Lung (tissue), 12 donors: Measurements from ENCODE around the gene NPM3. TPM values are rescaled to one million over a fixed set of nuclear protein-coding genes. Genes with fewer than 3 reads are reported as not detected.

Experiments
- ATAC-seq: fragments of 200-7000 bp; cut with Tn5 transposase; one replicate; pipeline ENCODE4 v1.9.1; 2020; ENCODE audit warnings: moderate number of reproducible peaks; ENCODE audit not compliant: insufficient read depth, low FRiP score
- DNase-seq, 3 donors: peaks; one replicate each; pipeline ENCODE4 v3.0.0-alpha.2; 2013 to 2017
- H3K27ac ChIP-seq, 2 donors: one replicate each; pipeline ENCODE4 v1.5.1; 2013; ENCODE audit warnings: mild to moderate bottlenecking in 2 of 2, moderate library complexity in 2 of 2, control low read depth in 1 of 2, inconsistent platforms in 1 of 2, low read depth in 1 of 2, low read length in 1 of 2
- H3K27me3 ChIP-seq, 3 donors: one replicate each; pipeline ENCODE4 v1.5.1; 2013; ENCODE audit warnings: low read length in 2 of 3; ENCODE audit not compliant: control insufficient read depth in 3 of 3, insufficient read depth in 3 of 3
- H3K36me3 ChIP-seq, 4 donors: one replicate each; pipeline ENCODE4 v1.5.1; 2013; ENCODE audit warnings: low read length in 4 of 4, mild to moderate bottlenecking in 1 of 4, moderate library complexity in 1 of 4; ENCODE audit not compliant: control insufficient read depth in 4 of 4, insufficient read depth in 4 of 4
- H3K4me1 ChIP-seq, 5 donors: one replicate each; pipeline ENCODE4 v1.5.1; 2013; ENCODE audit warnings: low read length in 5 of 5, mild to moderate bottlenecking in 2 of 5, moderate library complexity in 1 of 5; ENCODE audit not compliant: control insufficient read depth in 5 of 5, insufficient read depth in 5 of 5
- H3K4me3 ChIP-seq: one replicate; pipeline ENCODE4 v1.5.1; 2013; ENCODE audit warnings: mild to moderate bottlenecking, control low read depth, moderate library complexity
- H3K9ac ChIP-seq, 2 donors: one replicate each; pipeline ENCODE4 v1.5.1; 2013; ENCODE audit warnings: low read length in 2 of 2, control low read depth in 1 of 2; ENCODE audit not compliant: insufficient read depth in 1 of 2
- H3K9me3 ChIP-seq, 4 donors: one replicate each; pipeline ENCODE4 v1.5.1; 2013; ENCODE audit warnings: low read length in 3 of 4, mild to moderate bottlenecking in 1 of 4, moderate library complexity in 1 of 4; ENCODE audit not compliant: control insufficient read depth in 4 of 4, insufficient read depth in 3 of 4
- WGBS, 2 donors: extraction: QIAGEN DNeasy Blood & Tissue Kit; methylation state at CpG; one replicate each; pipeline ENCODE4 v1.1.7; 2013; 5-methylcytosine and 5-hydroxymethylcytosine counted together
- polyA plus RNA-seq, 2 donors: library from polyadenylated mRNA; stranded (reverse); fragments of 200-250 nt; gene quantifications; one replicate each; pipeline ENCODE4 v1.2.1, GENCODE V29; 2013
- total RNA-seq, 2 donors: library from RNA; depleted of rRNA in 1 of 2; stranded (reverse); fragments of >200 nt in 1 of 2; gene quantifications; one replicate each; pipeline ENCODE4 v1.2.1, GENCODE V29; 2014 to 2021
- TF ChIP-seq, protein P1 (sequence below): IDR thresholded peaks from 2 replicates; pipeline ENCODE4 v1.5.1; 2012; ENCODE audit warnings: mild to moderate bottlenecking; ENCODE audit errors: control extremely low read depth, extremely low read depth
- donor health status: control.
- donor health status: control.
- donor health status: Bipolar disorder and iron deficiency.
- donor health status: healthy.
- donor health status: DM: yes; HTN: yes; CAD: no.

NPM3 gene
- total and polyA plus RNA-seq, 4 donors, result 18.1 to 36.3 (median 24.2) TPM

DNA sequence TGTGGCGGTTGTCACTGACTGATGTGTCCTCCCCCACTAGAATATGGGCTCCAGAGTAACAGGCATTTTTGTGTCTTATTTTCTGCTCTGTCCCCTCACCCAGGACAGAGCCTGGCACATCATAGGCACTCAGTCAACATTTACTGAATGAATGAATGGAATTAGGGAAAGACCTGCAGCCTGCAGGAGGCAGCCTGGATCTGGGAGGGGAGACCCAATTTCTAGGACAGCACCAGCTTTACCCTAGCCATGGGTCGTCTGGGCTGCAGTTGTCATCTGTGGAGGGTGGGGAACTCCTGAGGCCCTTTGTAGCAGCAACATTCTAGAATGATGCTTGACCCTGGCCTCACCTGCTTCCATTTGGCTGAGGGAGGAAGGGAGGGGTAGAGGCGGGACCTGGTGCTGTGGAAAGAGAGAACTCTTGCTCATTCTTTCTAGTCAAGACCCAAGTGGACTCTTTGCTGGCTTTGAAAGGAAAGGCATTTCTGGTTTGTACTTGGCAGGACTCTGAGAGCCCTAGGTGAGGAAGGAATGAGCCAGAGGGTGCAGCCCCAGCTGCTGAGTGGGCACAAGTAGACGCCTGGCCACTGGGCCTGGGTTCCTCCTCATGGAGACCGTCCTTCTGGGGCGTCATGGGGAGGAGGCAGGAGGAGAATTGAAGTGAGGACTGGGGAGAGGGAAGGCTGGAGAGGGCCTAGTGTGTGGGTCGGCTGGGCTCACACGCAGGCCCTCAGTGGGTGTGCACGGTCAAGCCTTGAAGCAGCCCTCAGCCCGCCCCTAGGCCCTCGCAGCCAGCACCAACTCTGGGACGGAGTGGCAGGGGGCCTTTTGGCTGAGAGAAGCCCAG is 16.3 kb downstream of the NPM3 start:
- no peak for ATAC-seq
- H3K27me3 ChIP-seq, result peaks cover 5 to 34% (median 16%) of the 10 kb centered on the region in 3 donors
- H3K9me3 ChIP-seq, result peaks cover 0 to 5% (median 0%) of the 10 kb centered on the region in 4 donors
- no peaks in the 10 kb centered on the region for H3K36me3 ChIP-seq
- H3K9ac ChIP-seq, result no peak overlapping the region
- peaks cover 0 to 12% (median 0%) of the 10 kb centered on the region in 5 donors for H3K4me1 ChIP-seq
- WGBS, 2 donors, result 60 to 80% methylated on average over 11 to 12 of the region's 12 CpGs
- TF ChIP-seq, protein P1, sequence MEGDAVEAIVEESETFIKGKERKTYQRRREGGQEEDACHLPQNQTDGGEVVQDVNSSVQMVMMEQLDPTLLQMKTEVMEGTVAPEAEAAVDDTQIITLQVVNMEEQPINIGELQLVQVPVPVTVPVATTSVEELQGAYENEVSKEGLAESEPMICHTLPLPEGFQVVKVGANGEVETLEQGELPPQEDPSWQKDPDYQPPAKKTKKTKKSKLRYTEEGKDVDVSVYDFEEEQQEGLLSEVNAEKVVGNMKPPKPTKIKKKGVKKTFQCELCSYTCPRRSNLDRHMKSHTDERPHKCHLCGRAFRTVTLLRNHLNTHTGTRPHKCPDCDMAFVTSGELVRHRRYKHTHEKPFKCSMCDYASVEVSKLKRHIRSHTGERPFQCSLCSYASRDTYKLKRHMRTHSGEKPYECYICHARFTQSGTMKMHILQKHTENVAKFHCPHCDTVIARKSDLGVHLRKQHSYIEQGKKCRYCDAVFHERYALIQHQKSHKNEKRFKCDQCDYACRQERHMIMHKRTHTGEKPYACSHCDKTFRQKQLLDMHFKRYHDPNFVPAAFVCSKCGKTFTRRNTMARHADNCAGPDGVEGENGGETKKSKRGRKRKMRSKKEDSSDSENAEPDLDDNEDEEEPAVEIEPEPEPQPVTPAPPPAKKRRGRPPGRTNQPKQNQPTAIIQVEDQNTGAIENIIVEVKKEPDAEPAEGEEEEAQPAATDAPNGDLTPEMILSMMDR, result no peak
- no peak overlapping the region for H3K27ac ChIP-seq
- no peak overlapping the region for H3K4me3 ChIP-seq
- no peak for DNase-seq

DNA sequence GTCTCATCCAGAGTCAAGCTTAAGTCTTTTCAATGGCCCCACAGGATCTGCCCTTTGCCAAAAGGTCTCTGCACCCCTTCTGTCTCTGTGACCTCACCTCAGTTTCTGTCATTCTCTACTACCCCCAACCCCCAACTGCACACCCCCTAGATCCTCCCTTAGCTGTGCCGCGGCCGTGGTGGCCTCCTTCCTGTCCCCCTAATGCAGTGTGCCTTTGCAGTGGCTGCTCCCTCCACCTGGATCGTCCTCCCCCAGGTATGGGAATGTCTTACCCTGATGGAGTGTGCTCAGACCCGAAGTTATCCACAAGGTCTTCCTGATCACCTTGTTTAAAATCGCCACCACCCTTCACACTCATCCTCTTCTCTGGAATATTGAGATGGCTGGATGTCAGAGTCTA is 16.9 kb downstream of the NPM3 start:
- H3K9ac ChIP-seq, result no peak overlapping the region
- no peak overlapping the region for H3K27ac ChIP-seq
- peaks cover 0 to 12% (median 0%) of the 10 kb centered on the region in 5 donors for H3K4me1 ChIP-seq
- ATAC-seq, result no peak
- no peaks in the 10 kb centered on the region for H3K36me3 ChIP-seq
- TF ChIP-seq, protein P1, result no peak
- peaks cover 5 to 27% (median 10%) of the 10 kb centered on the region in 3 donors for H3K27me3 ChIP-seq
- WGBS, 2 donors, result 73 to 79% methylated on average over 6 of the region's 6 CpGs
- no peak overlapping the region for H3K4me3 ChIP-seq
- DNase-seq, result no peak
- peaks cover 0 to 5% (median 0%) of the 10 kb centered on the region in 4 donors for H3K9me3 ChIP-seq

DNA sequence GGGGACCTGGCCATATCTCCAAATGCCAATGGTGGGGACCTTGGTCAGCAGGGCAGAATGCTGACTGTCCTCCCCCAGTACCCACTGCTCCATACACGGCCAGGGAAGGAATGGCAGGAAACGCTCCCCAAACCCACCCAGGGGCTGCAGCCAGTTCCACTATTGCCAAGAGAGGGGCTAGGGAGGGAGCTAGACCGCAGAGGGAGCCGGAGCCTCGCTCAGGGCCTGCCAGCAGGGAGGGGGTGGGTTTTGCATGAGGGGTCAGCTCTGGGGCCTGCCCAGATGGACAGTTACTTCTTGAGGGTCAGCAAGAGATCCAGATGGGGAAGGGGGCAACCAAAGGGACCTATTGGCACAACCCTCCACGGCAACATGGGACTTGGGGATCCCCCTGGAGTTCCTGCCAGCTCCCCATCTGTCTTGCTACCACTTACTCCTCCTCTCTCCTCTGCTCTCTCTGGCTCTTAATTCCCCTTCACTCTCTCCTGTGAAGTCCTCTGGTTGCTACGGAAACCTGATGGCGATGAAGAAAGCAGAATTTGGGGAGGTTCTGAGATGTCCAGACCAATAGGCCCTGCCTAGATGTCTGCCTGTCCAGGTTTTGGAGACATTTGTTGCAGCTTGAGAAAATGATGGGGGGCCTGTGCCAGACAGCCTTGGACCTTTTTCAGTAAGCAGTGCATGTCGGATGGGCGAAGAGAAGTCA is 20.0 kb downstream of the NPM3 start:
- Histone ChIP-seq H3K27ac (no peak overlapping the region), H3K9me3 (peaks cover 0 to 1% (median 0%) of the 10 kb centered on the region in 4 donors), H3K36me3 (no peaks in the 10 kb centered on the region), H3K4me3 (no peak overlapping the region), H3K27me3 (peaks cover 0 to 14% (median 5%) of the 10 kb centered on the region in 3 donors), H3K4me1 (peaks cover 0 to 12% (median 0%) of the 10 kb centered on the region in 5 donors), H3K9ac (no peak overlapping the region)
- TF ChIP-seq, protein P1, result no peak
- ATAC-seq, result no peak
- no peak for DNase-seq
- WGBS, 2 donors, result 83 to 88% methylated on average over 10 of the region's 10 CpGs
